H1 (cell line): ENCODE results near the gene SCP2. TPM values are rescaled to one million over a fixed set of nuclear protein-coding genes. Genes with fewer than 3 reads are reported as not detected.

ENCODE experiments used
- CTCF ChIA-PET: fragments of 300-600 bp; sonication (Branson Sonifier 250); formaldehyde crosslinking; loops from one replicate; lab custom pipeline; 2021; ENCODE audit not compliant: partially characterized antibody; lab: Charles Lee
- POLR2A ChIA-PET: fragments of 300-600 bp; sonication (Branson Sonifier 250); formaldehyde crosslinking; loops from one replicate; lab custom pipeline; 2021; ENCODE audit warnings: inconsistent platforms; ENCODE audit not compliant: partially characterized antibody; lab: Charles Lee
- DNase-seq, 2 experiments: peaks; one replicate each; pipeline versions ENCODE4 v3.0.0 to v3.0.0-alpha.2; 2010 to 2022; ENCODE audit warnings: low spot score in 2 of 2, low read depth in 1 of 2, mixed read lengths in 1 of 2
- FAIRE-seq: peaks from 2 replicates; lab custom pipeline; 2011; peaks lifted over from hg19 to GRCh38; lab: Jason Lieb, UNC
- H2AFZ ChIP-seq: 2 replicates; pipeline ENCODE4 v1.8.1; 2012; ENCODE audit warnings: low read length, inconsistent platforms
- H2AK5ac ChIP-seq: 2 replicates; pipeline ENCODE4 v1.6.1; 2013; ENCODE audit warnings: low read depth, low read length
- H2BK120ac ChIP-seq: replicated peaks from 2 replicates; pipeline ENCODE3; 2013; ENCODE audit warnings: low read depth, low read length, inconsistent platforms
- H2BK12ac ChIP-seq: 2 replicates; pipeline ENCODE4 v1.6.1; 2013; ENCODE audit warnings: low read depth, low read length
- H2BK15ac ChIP-seq: 2 replicates; pipeline ENCODE4 v1.6.1; 2013; ENCODE audit warnings: low read length
- H2BK20ac ChIP-seq: 2 replicates; pipeline ENCODE4 v1.6.1; 2013; ENCODE audit warnings: low read length
- H2BK5ac ChIP-seq: 2 replicates; pipeline ENCODE4 v1.6.1; 2013; ENCODE audit warnings: low read depth, low read length
- H3K14ac ChIP-seq: 2 replicates; pipeline ENCODE4 v1.6.1; 2013; ENCODE audit warnings: inconsistent platforms; ENCODE audit not compliant: insufficient read length
- H3K18ac ChIP-seq: 2 replicates; pipeline ENCODE4 v1.6.1; 2013; ENCODE audit warnings: low read length; ENCODE audit errors: extremely low read depth
- H3K23ac ChIP-seq: 2 replicates; pipeline ENCODE4 v1.6.1; 2013; ENCODE audit warnings: inconsistent platforms; ENCODE audit not compliant: insufficient read length
- H3K23me2 ChIP-seq: 2 replicates; pipeline ENCODE4 v1.6.1; 2013; ENCODE audit warnings: low read depth, low read length
- H3K27ac ChIP-seq: 2 replicates; pipeline ENCODE4 v1.6.1; 2011; ENCODE audit warnings: low read depth, low read length, inconsistent platforms
- H3K27me3 ChIP-seq, 4 experiments: replicated peaks in 1 of 4; 1 replicate in 1 of 4; 2 replicates in 3 of 4; pipeline versions ENCODE4 v1.6.1 to v1.8.1; 2011 to 2013; ENCODE audit warnings: low read length in 3 of 4, mild to moderate bottlenecking in 3 of 4, inconsistent platforms in 2 of 4, mixed read lengths in 2 of 4, moderate library complexity in 1 of 4; ENCODE audit not compliant: control insufficient read depth in 3 of 4, insufficient read depth in 3 of 4; ENCODE audit errors: extremely low read depth in 1 of 4
- H3K36me3 ChIP-seq, 4 experiments: 2 replicates each; pipeline versions ENCODE4 v1.6.1 to v1.8.1; 2011 to 2013; ENCODE audit warnings: mild to moderate bottlenecking in 4 of 4, low read length in 3 of 4, moderate library complexity in 2 of 4, control low read depth in 1 of 4, inconsistent platforms in 1 of 4; ENCODE audit not compliant: insufficient read depth in 4 of 4, control insufficient read depth in 2 of 4
- H3K4ac ChIP-seq: replicated peaks from 2 replicates; pipeline ENCODE3; 2013; ENCODE audit warnings: low read length, low read depth, mixed read lengths, inconsistent platforms; ENCODE audit not compliant: insufficient read length
- H3K4me1 ChIP-seq, 4 experiments: replicated peaks in 1 of 4; 1 replicate in 1 of 4; 2 replicates in 3 of 4; pipeline versions ENCODE4 v1.6.1 to v1.8.1; 2011 to 2013; ENCODE audit warnings: low read length in 3 of 4, inconsistent platforms in 2 of 4, mixed read lengths in 1 of 4; ENCODE audit not compliant: insufficient read depth in 4 of 4, control insufficient read depth in 3 of 4
- H3K4me2 ChIP-seq, 2 experiments: 2 replicates each; pipeline versions ENCODE4 v1.6.1 to v1.8.1; 2011 to 2013; ENCODE audit warnings: low read depth in 2 of 2, low read length in 2 of 2, control low read depth in 1 of 2, inconsistent platforms in 1 of 2, mild to moderate bottlenecking in 1 of 2; ENCODE audit not compliant: insufficient read depth in 1 of 2
- H3K4me3 ChIP-seq, 4 experiments: fragments of 200-600, 300-600 bp in 1 of 4; sonication (generic), shearing (Covaris generic), sonication (Bioruptor Twin) in 1 of 4; 2 replicates each; pipeline versions ENCODE4 v1.5.1 to v1.8.1; 2011 to 2016; ENCODE audit warnings: low read length in 4 of 4, low read depth in 3 of 4, control low read depth in 2 of 4, inconsistent platforms in 2 of 4, mild to moderate bottlenecking in 2 of 4, mixed read lengths in 1 of 4, moderate library complexity in 1 of 4; ENCODE audit not compliant: insufficient read depth in 2 of 4; ENCODE audit errors: extremely low read depth in 1 of 4
- H3K56ac ChIP-seq: replicated peaks from 2 replicates; pipeline ENCODE3; 2013; ENCODE audit warnings: low read depth, mild to moderate bottlenecking, mixed read lengths, low read length, inconsistent platforms; ENCODE audit not compliant: insufficient read length
- H3K79me1 ChIP-seq: 2 replicates; pipeline ENCODE4 v1.6.1; 2013; ENCODE audit warnings: low read depth, low read length, control low read depth
- H3K79me2 ChIP-seq, 2 experiments: 2 replicates each; pipeline versions ENCODE4 v1.6.1 to v1.8.1; 2012 to 2013; ENCODE audit warnings: low read length in 2 of 2, mild to moderate bottlenecking in 2 of 2, inconsistent platforms in 1 of 2; ENCODE audit not compliant: insufficient read depth in 2 of 2, control insufficient read depth in 1 of 2
- H3K9ac ChIP-seq, 4 experiments: replicated peaks in 1 of 4; 1 replicate in 1 of 4; 2 replicates in 3 of 4; pipeline versions ENCODE4 v1.6.1 to v1.8.1; 2011 to 2013; ENCODE audit warnings: low read depth in 3 of 4, low read length in 3 of 4, control low read depth in 2 of 4, mild to moderate bottlenecking in 2 of 4, moderate library complexity in 2 of 4, inconsistent platforms in 1 of 4; ENCODE audit errors: extremely low read depth in 1 of 4
- H3K9me3 ChIP-seq, 2 experiments: 2 replicates each; pipeline versions ENCODE4 v1.6.1 to v1.8.1; 2012 to 2013; ENCODE audit warnings: mild to moderate bottlenecking in 2 of 2, moderate library complexity in 2 of 2, control low read depth in 1 of 2, inconsistent platforms in 1 of 2, low read depth in 1 of 2, low read length in 1 of 2, mixed read lengths in 1 of 2; ENCODE audit not compliant: insufficient read depth in 2 of 2
- H4K20me1 ChIP-seq, 2 experiments: replicated peaks in 1 of 2; 2 replicates each; pipeline versions ENCODE3 to v1.8.1; 2011 to 2013; ENCODE audit warnings: inconsistent platforms in 2 of 2, low read length in 2 of 2, mild to moderate bottlenecking in 1 of 2; ENCODE audit not compliant: insufficient read depth in 2 of 2, control insufficient read depth in 1 of 2
- H4K5ac ChIP-seq: 2 replicates; pipeline ENCODE4 v1.6.1; 2013; ENCODE audit warnings: low read length, low read depth, mixed read lengths, inconsistent platforms; ENCODE audit not compliant: insufficient read length
- H4K8ac ChIP-seq: 2 replicates; pipeline ENCODE4 v1.8.0; 2013; ENCODE audit warnings: mild to moderate bottlenecking, moderate library complexity, low read length, inconsistent platforms; ENCODE audit not compliant: insufficient read depth; ENCODE audit errors: extremely low read depth
- H4K91ac ChIP-seq: replicated peaks from 2 replicates; pipeline ENCODE3; 2013; ENCODE audit warnings: low read length, mixed read lengths, inconsistent platforms; ENCODE audit not compliant: insufficient read length
- CREB1 ChIP-seq: IDR thresholded peaks from 2 replicates; pipeline ENCODE4 v1.6.1; 2012; ENCODE audit warnings: inconsistent platforms
- SRF ChIP-seq: IDR thresholded peaks from 2 replicates; pipeline ENCODE4 v1.6.1; 2011; ENCODE audit warnings: mild to moderate bottlenecking, low read depth, low read length, moderate library complexity
- TAF1 ChIP-seq: IDR thresholded peaks from 2 replicates; pipeline ENCODE4 v1.6.1; 2011; ENCODE audit warnings: mild to moderate bottlenecking, low read depth, low read length
- YY1 ChIP-seq: IDR thresholded peaks from 2 replicates; pipeline ENCODE4 v1.6.1; 2011; ENCODE audit warnings: low read depth, mild to moderate bottlenecking, low read length
- polyA plus RNA-seq, 7 experiments: library from polyadenylated mRNA; depleted of rRNA in 3 of 7; stranded (reverse) in 5 of 7; unstranded in 2 of 7; fragments of >200 nt in 5 of 7; fragments of 200-250 nt in 2 of 7; gene quantifications; 1 replicate in 5 of 7; 2 replicates in 1 of 7; 4 replicates in 1 of 7; pipeline versions ENCODE4 v1.2.1 to v1.2.3, GENCODE V29; 2011 to 2013; ENCODE audit warnings: missing spikeins in 2 of 7, mixed read lengths in 2 of 7
- total RNA-seq: library from RNA; stranded (reverse); fragmentation: NEBNext Ultra II Directional; extraction: Animal tissue kit (Norgen Biotek cat#: 25700); gene quantifications from 2 replicates; pipeline ENCODE4 v1.2.1, GENCODE V29; 2021
- TF ChIP-seq, protein P1 (sequence below): IDR thresholded peaks from 2 replicates; pipeline ENCODE4 v1.6.1; 2012; ENCODE audit warnings: inconsistent platforms

SCP2 gene
- total and polyA plus RNA-seq, 2 of the 8 experiments (the other 6 are each of a cell fraction or from before 2014, with no cell fraction given) = 20.9 to 54.3 TPM

GRCh38 chr1:53023546-53023945, 96.5 kb downstream of the SCP2 start (continued):
- TF ChIP-seq YY1 (no peak), TAF1 (no peak)

GRCh38 chr1:53024117-53024516, 97.0 kb downstream of the SCP2 start:
- POLR2A ChIA-PET = no interaction called here
- Histone ChIP-seq H4K91ac (no peak overlapping the region), H4K20me1 (no peaks in the 10 kb centered on the region), H2BK120ac (no peak overlapping the region), H4K8ac (no peak overlapping the region), H2BK5ac (no peak overlapping the region), H3K4ac (no peak overlapping the region), H2BK12ac (no peak overlapping the region), H3K14ac (no peak overlapping the region), H2BK20ac (no peak overlapping the region), H3K27ac (no peak overlapping the region), H2AK5ac (no peak overlapping the region), H3K23ac (no peak overlapping the region), H3K4me3 (no peak overlapping the region), H4K5ac (no peak overlapping the region), H3K79me2 (no peaks in the 10 kb centered on the region), H2BK15ac (no peak overlapping the region), H3K4me1 (no peaks in the 10 kb centered on the region), H3K18ac (no peak overlapping the region), H3K9ac (no peak overlapping the region), H3K27me3 (no peaks in the 10 kb centered on the region), H3K56ac (no peak overlapping the region), H2AFZ (no peak overlapping the region), H3K4me2 (no peak overlapping the region), H3K36me3 (no peaks in the 10 kb centered on the region), H3K23me2 (no peaks in the 10 kb centered on the region), H3K9me3 (no peaks in the 10 kb centered on the region), H3K79me1 (no peaks in the 10 kb centered on the region)
- FAIRE-seq (no peak), DNase-seq (no peak)
- TF ChIP-seq YY1 (no peak), SRF (no peak), CREB1 (no peak)
- TF ChIP-seq, protein P1, sequence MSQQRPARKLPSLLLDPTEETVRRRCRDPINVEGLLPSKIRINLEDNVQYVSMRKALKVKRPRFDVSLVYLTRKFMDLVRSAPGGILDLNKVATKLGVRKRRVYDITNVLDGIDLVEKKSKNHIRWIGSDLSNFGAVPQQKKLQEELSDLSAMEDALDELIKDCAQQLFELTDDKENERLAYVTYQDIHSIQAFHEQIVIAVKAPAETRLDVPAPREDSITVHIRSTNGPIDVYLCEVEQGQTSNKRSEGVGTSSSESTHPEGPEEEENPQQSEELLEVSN = no peak
- CTCF ChIA-PET = no interaction called here
